Fibroblast of the aortic adventitia (primary cell): ENCODE measurements around the gene B4GALT5. TPM values are rescaled to one million over a fixed set of nuclear protein-coding genes. Genes with fewer than 3 reads are reported as not detected.
A peak's percentile ranks its signal among the peaks of the same experiment; 100 is the strongest.

Experiments
- DNase-seq: peaks from one replicate; pipeline ENCODE4 v3.0.0-alpha.2; 2010; ENCODE audit warnings: low read depth
- H3K4me3 ChIP-seq: 2 replicates; pipeline ENCODE4 v1.5.1; 2011; ENCODE audit warnings: low read depth, mild to moderate bottlenecking, control low read depth, low read length, moderate library complexity
- total RNA-seq: library from RNA; depleted of rRNA; stranded (reverse); fragments of >200 nt; gene quantifications from 2 replicates; pipeline ENCODE4 v1.2.3, GENCODE V29; 2012; ENCODE audit warnings: low replicate concordance
- TF ChIP-seq, protein P1 (sequence below): IDR thresholded peaks from 2 replicates; pipeline ENCODE4 v1.5.1; 2011; ENCODE audit warnings: mild to moderate bottlenecking, low read length, control low read depth, inconsistent platforms; ENCODE audit not compliant: insufficient read depth

B4GALT5 gene
- total RNA-seq, 1 donor: 23.4 TPM

DNA sequence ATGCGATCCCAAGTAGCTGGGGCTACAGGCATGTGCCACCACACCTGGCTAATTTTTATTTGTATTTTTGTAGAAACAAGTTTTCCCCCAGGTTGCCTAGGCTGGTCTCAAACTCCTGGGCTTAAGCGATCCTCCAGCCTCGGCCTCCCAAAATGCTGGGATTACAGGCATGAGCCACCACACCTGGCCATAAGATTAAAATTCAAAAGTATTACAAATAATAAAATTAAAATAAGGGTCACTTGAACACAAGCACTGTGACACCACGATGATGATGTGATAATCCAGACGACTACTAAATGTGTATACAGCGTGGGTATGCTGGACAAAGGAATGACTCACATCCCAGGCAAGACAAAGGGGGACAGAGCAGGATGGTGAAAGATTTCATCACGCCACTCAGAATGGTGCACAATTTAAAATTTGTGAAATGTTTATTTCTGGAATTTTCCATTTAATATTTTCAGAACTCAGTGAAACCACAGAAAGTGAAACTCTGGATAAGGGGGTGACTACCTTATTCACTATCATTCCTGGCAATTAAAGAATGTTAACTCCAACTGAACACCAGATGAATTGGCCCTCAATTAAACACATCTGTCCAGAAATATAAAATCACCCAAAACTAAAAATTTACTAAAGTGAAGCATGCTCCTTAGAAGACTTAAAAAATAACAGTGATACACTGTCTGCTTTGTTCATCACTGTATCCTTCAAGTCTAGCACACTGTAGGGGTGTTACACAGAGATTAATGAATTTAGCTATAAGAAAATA, 13.1 kb downstream of the B4GALT5 start:
- H3K4me3 ChIP-seq: no peak overlapping the region
- DNase-seq: peak; percentile 85
- TF ChIP-seq, protein P1, sequence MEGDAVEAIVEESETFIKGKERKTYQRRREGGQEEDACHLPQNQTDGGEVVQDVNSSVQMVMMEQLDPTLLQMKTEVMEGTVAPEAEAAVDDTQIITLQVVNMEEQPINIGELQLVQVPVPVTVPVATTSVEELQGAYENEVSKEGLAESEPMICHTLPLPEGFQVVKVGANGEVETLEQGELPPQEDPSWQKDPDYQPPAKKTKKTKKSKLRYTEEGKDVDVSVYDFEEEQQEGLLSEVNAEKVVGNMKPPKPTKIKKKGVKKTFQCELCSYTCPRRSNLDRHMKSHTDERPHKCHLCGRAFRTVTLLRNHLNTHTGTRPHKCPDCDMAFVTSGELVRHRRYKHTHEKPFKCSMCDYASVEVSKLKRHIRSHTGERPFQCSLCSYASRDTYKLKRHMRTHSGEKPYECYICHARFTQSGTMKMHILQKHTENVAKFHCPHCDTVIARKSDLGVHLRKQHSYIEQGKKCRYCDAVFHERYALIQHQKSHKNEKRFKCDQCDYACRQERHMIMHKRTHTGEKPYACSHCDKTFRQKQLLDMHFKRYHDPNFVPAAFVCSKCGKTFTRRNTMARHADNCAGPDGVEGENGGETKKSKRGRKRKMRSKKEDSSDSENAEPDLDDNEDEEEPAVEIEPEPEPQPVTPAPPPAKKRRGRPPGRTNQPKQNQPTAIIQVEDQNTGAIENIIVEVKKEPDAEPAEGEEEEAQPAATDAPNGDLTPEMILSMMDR: no peak

DNA sequence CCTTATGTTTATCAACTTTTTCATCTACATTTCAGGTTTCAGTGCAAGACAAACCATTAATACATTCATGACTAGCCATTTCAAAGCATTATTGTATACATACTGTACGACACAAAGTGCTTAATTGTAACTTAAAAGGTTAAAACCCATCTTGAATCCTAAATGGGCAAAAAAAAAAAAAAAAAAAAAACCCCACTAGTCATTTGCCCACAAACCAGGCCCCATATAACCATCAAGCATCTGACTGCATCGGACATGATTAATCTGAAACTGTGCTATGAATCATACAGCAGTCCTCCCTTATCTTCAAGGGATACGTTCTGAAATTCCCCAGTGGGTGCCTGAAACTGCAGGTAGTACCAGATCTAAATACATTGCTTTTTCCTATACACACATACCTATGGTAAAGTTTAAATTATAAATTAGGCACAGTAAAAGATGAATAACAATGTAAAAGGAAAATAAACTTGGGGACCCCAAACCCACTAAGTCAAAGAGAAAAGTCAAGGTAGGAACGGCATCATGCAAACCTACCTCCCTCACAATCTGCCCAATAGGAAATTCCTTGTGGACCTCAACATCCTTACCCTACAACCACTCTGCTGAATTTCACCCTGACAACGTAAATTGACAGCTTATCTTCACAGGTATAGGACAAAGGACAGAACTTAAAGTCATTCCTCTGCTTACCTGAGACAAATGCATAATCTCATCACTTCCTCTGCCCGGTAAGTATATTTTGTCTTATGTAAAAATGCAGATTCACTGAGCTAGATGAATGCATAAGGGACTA, 14.3 kb downstream of the B4GALT5 start:
- no peak overlapping the region for H3K4me3 ChIP-seq
- TF ChIP-seq, protein P1: no peak
- DNase-seq: peak; percentile 71

DNA sequence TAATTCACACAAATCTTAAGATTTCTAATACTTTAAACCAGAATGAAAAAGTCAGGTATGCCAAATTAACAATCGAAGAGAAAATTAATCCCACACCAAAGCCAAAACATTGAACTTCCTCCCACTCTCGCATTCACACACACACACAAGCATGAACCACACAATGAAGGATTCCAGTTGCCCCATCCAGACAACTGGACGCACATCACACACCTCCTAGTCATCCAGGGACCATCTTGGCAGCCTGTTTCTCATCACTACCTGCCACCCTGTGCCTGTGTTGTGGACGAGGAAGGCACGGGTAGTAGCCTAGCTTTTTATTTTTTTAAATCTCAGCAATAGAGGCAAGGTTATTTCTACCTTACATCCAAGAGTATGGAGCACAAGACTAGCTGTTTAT, 15.2 kb downstream of the B4GALT5 start:
- H3K4me3 ChIP-seq: no peak overlapping the region
- TF ChIP-seq, protein P1: no peak

DNA sequence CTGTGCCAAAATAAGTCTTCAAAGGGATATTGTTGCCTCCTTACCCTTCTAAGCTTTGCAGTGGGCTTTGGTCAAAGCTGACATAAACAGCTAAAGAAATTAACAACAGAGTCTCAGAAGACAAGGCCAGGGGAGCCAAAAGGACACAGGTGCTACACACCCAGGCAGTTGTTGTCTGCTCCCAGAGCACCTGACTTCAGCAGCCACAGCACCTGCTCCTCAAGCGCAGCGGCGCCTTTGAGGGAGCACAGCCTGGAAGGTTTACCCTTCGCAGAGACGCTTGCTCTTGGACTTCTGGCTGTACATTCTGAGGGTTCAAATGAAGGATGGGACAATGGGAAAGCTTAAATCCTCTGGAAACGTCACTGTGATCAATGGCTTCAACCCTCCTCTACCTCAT, 16.6 kb downstream of the B4GALT5 start:
- DNase-seq: no peak
- H3K4me3 ChIP-seq: no peak overlapping the region
- TF ChIP-seq, protein P1: no peak

More for the DNA sequence above, 15.2 kb downstream of the B4GALT5 start:
- no peak for DNase-seq

DNA sequence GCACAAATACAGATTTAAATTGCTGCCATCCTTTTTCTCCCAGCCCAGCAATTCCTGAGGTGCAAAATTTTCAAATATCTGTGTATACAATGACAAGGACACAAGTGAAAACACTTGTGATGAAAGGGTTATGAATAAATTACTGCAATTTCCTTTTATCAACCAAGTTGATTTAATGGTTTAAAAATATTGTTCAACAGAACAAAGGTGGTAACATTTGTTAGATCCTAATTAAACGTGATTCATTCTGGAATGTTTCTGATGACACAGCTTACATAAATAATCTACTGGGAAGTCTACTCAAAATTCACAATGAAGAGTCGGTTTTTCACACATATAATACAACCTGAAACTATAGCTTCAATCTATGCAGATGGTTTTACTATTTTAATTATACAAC, 17.1 kb downstream of the B4GALT5 start:
- no peak for DNase-seq
- H3K4me3 ChIP-seq: no peak overlapping the region
- TF ChIP-seq, protein P1: no peak

DNA sequence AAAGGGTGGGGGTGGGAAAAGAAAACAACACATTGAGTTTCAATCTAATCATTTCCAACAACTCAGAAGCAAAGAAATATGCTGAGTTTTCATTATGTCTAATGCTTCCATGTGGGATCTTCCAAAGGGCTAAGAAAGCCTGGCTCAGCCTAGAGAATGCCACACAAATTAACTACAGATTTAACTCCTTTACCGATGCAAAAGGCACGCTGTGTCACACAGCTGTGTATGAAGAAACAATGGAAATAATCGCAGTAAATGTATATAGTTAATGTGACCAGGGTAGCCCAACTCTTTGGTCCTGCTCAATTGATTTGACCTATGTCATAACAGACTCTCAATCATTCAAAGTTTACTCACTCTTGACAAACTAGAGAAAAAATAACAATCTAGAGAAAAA, 17.8 kb downstream of the B4GALT5 start:
- no peak for DNase-seq
- TF ChIP-seq, protein P1: no peak

More for the DNA sequence above, 17.8 kb downstream of the B4GALT5 start:
- H3K4me3 ChIP-seq: no peak overlapping the region
